Mucosa of descending colon (tissue), 3 donors: ENCODE results near the gene LMOD3. TPM values are rescaled to one million over a fixed set of nuclear protein-coding genes. Genes with fewer than 3 reads are reported as not detected.

Experiments used
- ATAC-seq: fragments of 200-7000 bp; cut with Tn5 transposase; one replicate; pipeline ENCODE4 v1.9.1; 2020; ENCODE audit warnings: mild to moderate bottlenecking, moderate library complexity
- DNase-seq, 3 donors: peaks; one replicate each; pipeline ENCODE4 v3.0.0-alpha.2; 2020
- H3K36me3 ChIP-seq: fragments of 200-600 bp; one replicate; pipeline ENCODE4 v1.8.0; 2021; ENCODE audit warnings: low read depth, mild to moderate bottlenecking
- H3K4me1 ChIP-seq: fragments of 200-600 bp; one replicate; pipeline ENCODE4 v1.8.0; 2021; ENCODE audit warnings: low read depth, mild to moderate bottlenecking
- H3K4me3 ChIP-seq: fragments of 200-600 bp; one replicate; pipeline ENCODE4 v1.8.0; 2021; ENCODE audit warnings: mild to moderate bottlenecking
- H3K9me3 ChIP-seq: fragments of 200-600 bp; one replicate; pipeline ENCODE4 v1.8.0; 2021; ENCODE audit warnings: mild to moderate bottlenecking
- intact Hi-C, 2 donors: fragments of 100-400 bp; cut with DNase I in 1 of 2; cut with micrococcal nuclease in 1 of 2; formaldehyde crosslinking; loops; one replicate each; pipeline versions ENCODE4 v1.11.0 to v1.11.1; 2022; cut with DNase I, micrococcal nuclease
- total RNA-seq, 3 donors: library from RNA; stranded (reverse); fragmentation: NEBNext Ultra II Directional in 2 of 3; extraction: Animal tissue kit (Norgen Biotek cat#: 25700) in 2 of 3; gene quantifications; one replicate each; pipeline versions ENCODE4 v1.2.1 to v1.2.4, GENCODE V29; 2021 to 2023
- TF ChIP-seq, protein P1 (sequence below): fragments of 200-600 bp; IDR thresholded peaks from one replicate; pipeline ENCODE4 v1.8.0; 2022; ENCODE audit warnings: antibody characterized with exemption, mild to moderate bottlenecking
- donor health status: DM: no; HTN: no; CAD: no; lungs with moderate emphysema.
- donor health status: DM: no; HTN: no; CAD: no.
- donor health status: DM: no; HTN: yes; CAD: no.

Gene LMOD3
- total RNA-seq, 3 donors from 2014 or later = 0.13 to 0.34 TPM; not detected in 1

DNA sequence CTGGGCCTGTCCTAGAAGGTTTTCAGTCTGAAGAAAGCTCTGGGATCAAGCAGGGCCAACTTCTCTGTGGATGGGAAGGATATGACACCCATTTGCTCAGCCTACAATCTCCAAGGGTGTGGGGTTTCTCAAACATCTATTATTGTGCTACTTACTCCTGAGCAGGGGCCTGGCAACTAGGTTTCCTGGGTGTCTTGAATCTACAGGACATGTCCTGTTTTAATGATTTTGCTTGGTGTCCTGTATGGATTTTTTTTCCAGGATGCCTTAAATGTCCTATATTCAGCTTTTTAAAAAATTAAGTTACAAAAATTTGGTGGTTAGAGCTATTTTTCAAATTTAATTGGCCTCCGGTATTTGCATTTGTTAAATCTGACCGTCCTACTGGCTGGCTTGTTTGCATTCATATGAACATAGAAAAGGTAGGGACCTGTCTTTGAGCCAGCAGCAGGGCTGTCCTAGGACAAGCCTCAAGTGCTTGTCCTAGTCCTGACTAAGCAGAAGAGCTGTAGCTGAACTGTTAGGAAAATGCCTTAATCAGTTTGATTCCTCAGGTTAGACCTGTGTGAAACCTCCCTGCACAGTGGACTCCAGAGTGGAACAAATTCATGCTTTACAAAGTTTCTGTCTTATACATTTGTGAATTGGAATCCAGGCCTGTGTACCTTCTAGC, 40.0 kb upstream of the LMOD3 start:
- DNase-seq (no peak), ATAC-seq (no peak)
- no peaks in the 10 kb centered on the region for H3K9me3 ChIP-seq
- no peaks in the 10 kb centered on the region for H3K4me1 ChIP-seq
- intact Hi-C loops = loop anchor here (5.0 to 10.0 kb wide), 3 partner anchors 145 to 512 kb away; no protein-coding TSS in a partner anchor
- H3K4me3 ChIP-seq = no peak overlapping the region
- H3K36me3 ChIP-seq = no peaks in the 10 kb centered on the region
- TF ChIP-seq, protein P1, sequence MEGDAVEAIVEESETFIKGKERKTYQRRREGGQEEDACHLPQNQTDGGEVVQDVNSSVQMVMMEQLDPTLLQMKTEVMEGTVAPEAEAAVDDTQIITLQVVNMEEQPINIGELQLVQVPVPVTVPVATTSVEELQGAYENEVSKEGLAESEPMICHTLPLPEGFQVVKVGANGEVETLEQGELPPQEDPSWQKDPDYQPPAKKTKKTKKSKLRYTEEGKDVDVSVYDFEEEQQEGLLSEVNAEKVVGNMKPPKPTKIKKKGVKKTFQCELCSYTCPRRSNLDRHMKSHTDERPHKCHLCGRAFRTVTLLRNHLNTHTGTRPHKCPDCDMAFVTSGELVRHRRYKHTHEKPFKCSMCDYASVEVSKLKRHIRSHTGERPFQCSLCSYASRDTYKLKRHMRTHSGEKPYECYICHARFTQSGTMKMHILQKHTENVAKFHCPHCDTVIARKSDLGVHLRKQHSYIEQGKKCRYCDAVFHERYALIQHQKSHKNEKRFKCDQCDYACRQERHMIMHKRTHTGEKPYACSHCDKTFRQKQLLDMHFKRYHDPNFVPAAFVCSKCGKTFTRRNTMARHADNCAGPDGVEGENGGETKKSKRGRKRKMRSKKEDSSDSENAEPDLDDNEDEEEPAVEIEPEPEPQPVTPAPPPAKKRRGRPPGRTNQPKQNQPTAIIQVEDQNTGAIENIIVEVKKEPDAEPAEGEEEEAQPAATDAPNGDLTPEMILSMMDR = no peak

DNA sequence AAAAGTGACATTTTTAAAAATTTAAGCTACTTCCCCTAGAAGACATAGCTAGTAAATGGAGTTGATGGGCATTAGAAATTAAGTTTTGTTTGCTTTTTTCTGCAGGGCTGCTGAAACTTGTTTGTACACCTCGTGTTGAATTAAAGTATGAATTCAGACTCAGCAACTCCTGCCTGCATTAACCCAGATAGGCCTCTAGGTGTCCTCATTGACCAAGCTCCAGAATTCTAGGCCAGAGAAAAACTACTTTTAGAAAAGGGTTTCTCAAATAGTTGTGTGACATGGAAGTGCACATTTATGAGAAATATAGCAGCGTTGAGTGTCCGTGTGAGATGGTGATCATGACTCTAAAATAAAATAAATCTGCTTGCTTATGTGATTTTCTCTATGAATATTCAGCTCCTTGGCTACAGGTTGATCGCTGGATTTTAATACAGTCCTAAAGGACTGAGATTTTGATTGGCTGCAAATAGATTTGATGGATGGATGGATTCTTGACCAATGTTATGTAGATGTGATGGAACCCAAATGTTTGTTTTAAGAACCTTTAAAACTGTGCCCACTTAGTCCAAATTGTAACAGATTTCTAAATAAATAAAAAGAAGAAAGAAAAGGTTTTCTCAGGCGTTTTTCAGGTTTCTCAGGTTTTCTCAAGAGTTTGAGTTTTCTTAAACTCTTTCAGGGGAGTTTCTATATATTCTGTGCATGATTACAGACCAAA, 39.4 kb upstream of the LMOD3 start:
- DNase-seq (peak in 1 of 3 donors; percentile 50), ATAC-seq (peak; percentile 81)
- no peak overlapping the region for H3K4me3 ChIP-seq
- H3K9me3 ChIP-seq = no peaks in the 10 kb centered on the region
- no peaks in the 10 kb centered on the region for H3K36me3 ChIP-seq
- TF ChIP-seq, protein P1 = peak; percentile 88
- H3K4me1 ChIP-seq = no peaks in the 10 kb centered on the region
- intact Hi-C loops = loop anchor here (1.0 to 10.0 kb wide), 4 partner anchors 145 to 513 kb away; no protein-coding TSS in a partner anchor

DNA sequence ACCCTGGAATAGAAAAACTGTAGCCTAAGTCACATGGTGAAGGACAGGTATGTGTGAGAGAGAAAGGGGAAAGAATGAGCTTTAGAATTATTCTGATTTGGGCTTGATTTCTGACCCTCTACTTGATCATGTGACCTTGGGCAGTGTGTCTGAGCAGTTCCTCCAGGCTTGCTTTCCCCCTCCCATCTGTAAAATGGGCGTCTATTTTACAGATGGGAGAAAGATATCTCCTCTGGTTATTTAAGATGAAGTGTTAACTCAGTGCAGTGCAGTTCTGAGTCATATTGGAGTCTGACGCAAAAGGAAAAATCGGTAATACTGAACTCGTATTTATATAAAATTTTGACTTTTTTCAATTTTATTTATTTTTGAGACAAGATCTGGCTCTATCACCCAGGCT, 38.1 kb upstream of the LMOD3 start:
- intact Hi-C loops = loop anchor here (5.0 to 10.0 kb wide), 3 partner anchors 147 to 514 kb away; no protein-coding TSS in a partner anchor

DNA sequence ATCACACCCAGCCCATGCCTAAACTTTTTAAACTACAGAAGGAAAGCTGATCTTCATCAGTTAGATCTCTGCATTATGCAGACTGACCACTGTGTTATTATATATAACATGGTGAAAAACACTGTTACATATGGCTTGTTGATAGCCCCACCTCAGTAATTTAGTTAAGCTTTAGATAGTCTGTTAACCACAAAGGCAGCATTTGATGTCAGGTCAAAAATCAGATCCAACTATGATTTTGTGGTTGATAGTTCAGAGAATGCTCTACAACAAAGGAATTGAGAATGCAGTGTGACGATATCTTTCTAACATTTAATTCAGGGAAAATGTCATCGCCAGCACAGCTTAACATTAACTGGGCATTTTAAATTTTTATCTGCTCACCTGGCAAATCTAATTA, 37.7 kb upstream of the LMOD3 start:
- H3K4me1 ChIP-seq = no peaks in the 10 kb centered on the region
- no peaks in the 10 kb centered on the region for H3K36me3 ChIP-seq
- DNase-seq (no peak), ATAC-seq (no peak)
- no peaks in the 10 kb centered on the region for H3K9me3 ChIP-seq
- intact Hi-C loops = loop anchor here (5.0 to 10.0 kb wide), 3 partner anchors 147 to 515 kb away; no protein-coding TSS in a partner anchor
- TF ChIP-seq, protein P1 = no peak
- H3K4me3 ChIP-seq = no peak overlapping the region

More for the DNA sequence above, 38.1 kb upstream of the LMOD3 start:
- H3K4me3 ChIP-seq = no peak overlapping the region
- H3K9me3 ChIP-seq = no peaks in the 10 kb centered on the region
- H3K4me1 ChIP-seq = no peaks in the 10 kb centered on the region
- no peak for ATAC-seq
- no peaks in the 10 kb centered on the region for H3K36me3 ChIP-seq
- DNase-seq = no peak
- TF ChIP-seq, protein P1 = no peak

DNA sequence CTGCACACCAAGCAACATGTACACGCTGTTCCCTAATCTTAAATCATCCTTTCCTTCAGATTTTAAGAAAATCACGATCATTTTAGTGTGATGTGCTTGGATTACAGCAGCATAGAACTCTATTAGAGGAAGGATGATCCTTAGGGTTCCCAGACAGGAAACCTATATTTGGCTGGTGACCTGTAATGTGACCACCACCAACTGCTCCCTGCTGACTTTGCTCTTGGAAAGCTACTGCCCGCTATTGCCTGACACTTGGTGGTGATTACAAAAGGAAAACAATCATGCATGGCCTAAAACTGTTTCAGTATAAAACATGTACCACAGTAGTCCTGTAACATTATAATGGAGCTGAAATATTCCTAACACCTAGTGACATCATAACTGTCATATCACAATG, 27.2 kb upstream of the LMOD3 start:
- intact Hi-C loops = no loop called here

More for the DNA sequence above, 27.2 kb upstream of the LMOD3 start:
- DNase-seq (no peak), ATAC-seq (no peak)
- H3K4me1 ChIP-seq = no peaks in the 10 kb centered on the region
- H3K9me3 ChIP-seq = no peaks in the 10 kb centered on the region
- H3K4me3 ChIP-seq = no peak overlapping the region
- TF ChIP-seq, protein P1 = no peak
- H3K36me3 ChIP-seq = no peaks in the 10 kb centered on the region
